ENCODE results near the gene UQCRHL. TPM values are rescaled to one million over a fixed set of nuclear protein-coding genes. Genes with fewer than 3 reads are reported as not detected.

Gene UQCRHL
- total and polyA plus RNA-seq, 2 experiments from 2014 or later, result 2.3 to 3.0 TPM

DNA sequence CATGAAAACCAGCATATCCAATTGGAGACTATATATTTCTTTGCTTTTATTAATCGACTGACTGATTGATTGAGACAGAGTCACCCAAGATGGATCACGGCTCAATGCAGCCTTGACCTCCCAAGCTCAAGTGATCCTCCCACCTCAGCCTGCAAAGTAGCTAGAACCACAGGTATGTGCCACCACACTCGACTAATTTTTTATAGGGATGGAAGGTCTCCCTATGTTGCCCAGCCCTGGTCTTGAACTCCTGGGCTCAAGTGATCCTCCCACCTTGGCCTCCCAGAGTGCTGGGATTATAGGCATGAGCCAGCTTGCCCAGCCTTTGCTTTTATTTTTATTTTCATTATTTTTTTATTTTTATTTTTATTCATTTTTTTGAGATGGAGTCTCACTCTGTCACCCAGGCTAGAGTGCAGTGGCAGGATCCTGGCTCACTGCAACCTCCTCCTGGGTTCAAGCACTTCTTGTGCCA, 45.4 kb upstream of the UQCRHL start (continued):
- TF ChIP-seq, protein P1, sequence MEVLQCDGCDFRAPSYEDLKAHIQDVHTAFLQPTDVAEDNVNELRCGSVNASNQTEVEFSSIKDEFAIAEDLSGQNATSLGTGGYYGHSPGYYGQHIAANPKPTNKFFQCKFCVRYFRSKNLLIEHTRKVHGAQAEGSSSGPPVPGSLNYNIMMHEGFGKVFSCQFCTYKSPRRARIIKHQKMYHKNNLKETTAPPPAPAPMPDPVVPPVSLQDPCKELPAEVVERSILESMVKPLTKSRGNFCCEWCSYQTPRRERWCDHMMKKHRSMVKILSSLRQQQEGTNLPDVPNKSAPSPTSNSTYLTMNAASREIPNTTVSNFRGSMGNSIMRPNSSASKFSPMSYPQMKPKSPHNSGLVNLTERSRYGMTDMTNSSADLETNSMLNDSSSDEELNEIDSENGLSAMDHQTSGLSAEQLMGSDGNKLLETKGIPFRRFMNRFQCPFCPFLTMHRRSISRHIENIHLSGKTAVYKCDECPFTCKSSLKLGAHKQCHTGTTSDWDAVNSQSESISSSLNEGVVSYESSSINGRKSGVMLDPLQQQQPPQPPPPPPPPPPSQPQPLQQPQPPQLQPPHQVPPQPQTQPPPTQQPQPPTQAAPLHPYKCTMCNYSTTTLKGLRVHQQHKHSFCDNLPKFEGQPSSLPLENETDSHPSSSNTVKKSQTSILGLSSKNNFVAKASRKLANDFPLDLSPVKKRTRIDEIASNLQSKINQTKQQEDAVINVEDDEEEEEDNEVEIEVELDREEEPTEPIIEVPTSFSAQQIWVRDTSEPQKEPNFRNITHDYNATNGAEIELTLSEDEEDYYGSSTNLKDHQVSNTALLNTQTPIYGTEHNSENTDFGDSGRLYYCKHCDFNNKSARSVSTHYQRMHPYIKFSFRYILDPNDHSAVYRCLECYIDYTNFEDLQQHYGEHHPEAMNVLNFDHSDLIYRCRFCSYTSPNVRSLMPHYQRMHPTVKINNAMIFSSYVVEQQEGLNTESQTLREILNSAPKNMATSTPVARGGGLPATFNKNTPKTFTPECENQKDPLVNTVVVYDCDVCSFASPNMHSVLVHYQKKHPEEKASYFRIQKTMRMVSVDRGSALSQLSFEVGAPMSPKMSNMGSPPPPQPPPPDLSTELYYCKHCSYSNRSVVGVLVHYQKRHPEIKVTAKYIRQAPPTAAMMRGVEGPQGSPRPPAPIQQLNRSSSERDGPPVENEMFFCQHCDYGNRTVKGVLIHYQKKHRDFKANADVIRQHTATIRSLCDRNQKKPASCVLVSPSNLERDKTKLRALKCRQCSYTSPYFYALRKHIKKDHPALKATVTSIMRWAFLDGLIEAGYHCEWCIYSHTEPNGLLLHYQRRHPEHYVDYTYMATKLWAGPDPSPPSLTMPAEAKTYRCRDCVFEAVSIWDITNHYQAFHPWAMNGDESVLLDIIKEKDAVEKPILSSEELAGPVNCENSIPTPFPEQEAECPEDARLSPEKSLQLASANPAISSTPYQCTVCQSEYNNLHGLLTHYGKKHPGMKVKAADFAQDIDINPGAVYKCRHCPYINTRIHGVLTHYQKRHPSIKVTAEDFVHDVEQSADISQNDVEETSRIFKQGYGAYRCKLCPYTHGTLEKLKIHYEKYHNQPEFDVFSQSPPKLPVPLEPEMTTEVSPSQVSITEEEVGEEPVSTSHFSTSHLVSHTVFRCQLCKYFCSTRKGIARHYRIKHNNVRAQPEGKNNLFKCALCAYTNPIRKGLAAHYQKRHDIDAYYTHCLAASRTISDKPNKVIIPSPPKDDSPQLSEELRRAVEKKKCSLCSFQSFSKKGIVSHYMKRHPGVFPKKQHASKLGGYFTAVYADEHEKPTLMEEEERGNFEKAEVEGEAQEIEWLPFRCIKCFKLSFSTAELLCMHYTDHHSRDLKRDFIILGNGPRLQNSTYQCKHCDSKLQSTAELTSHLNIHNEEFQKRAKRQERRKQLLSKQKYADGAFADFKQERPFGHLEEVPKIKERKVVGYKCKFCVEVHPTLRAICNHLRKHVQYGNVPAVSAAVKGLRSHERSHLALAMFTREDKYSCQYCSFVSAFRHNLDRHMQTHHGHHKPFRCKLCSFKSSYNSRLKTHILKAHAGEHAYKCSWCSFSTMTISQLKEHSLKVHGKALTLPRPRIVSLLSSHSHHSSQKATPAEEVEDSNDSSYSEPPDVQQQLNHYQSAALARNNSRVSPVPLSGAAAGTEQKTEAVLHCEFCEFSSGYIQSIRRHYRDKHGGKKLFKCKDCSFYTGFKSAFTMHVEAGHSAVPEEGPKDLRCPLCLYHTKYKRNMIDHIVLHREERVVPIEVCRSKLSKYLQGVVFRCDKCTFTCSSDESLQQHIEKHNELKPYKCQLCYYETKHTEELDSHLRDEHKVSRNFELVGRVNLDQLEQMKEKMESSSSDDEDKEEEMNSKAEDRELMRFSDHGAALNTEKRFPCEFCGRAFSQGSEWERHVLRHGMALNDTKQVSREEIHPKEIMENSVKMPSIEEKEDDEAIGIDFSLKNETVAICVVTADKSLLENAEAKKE (CRISPR knock-in tag; IDR thresholded peaks at IDR 0.05), result no peak
- no peak for TF ChIP-seq ZNF114 (CRISPR knock-in tag; IDR thresholded peaks at IDR 0.05)
- TF ChIP-seq, protein P2, sequence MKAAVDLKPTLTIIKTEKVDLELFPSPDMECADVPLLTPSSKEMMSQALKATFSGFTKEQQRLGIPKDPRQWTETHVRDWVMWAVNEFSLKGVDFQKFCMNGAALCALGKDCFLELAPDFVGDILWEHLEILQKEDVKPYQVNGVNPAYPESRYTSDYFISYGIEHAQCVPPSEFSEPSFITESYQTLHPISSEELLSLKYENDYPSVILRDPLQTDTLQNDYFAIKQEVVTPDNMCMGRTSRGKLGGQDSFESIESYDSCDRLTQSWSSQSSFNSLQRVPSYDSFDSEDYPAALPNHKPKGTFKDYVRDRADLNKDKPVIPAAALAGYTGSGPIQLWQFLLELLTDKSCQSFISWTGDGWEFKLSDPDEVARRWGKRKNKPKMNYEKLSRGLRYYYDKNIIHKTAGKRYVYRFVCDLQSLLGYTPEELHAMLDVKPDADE (IDR thresholded peaks at IDR 0.05), result no peak

DNA sequence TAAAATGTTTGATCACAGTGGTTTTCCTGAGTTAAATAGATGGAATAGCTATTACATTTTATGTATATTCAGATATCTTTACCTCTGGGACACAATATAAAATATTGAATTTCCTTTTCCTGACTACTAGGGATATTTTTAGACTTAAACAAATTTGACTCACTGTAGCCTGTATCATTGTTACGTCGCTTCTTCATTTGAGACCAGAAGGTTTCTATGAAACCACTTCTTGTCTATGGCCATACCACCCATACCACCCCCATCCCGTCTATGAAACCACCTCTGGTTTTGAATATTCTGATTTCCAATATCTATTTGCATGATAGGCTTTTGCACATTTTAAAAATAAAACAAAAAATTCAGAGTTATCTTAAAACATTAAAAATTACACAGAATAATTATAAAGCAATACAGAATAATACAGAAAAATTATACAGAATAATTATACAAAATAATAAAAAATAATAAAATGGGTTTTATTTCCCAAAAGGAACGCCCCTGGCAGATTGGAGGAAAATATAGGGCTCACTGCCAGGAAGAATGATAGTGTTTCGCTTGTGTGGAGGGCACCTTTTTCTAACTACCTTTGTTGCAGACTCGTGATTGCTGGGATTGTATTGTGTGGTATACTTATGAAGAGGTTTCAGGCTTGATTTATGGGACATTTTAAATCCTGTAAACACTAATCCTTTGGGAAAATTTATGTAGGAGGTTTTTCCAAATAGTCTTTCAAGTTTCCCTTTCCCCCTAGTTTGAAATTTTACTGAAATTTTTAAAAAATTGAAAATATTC, 44.8 kb upstream of the UQCRHL start:
- H3K4me2 ChIP-seq, result no peak overlapping the region
- H3K27me3 ChIP-seq (ENCODE audit: insufficient read depth), result peaks cover 6% of the 10 kb centered on the region
- H3K4me3 ChIP-seq, result no peak overlapping the region
- ATAC-seq (no peak), DNase-seq (ENCODE audit: low spot score) (no peak)
- H2AFZ ChIP-seq, result no peak overlapping the region
- Mint-ChIP-seq H3K4me1 (peaks cover 21% of the 10 kb centered on the region), H3K27me3 (ENCODE audit: insufficient read depth, low read depth, poor library complexity) (peaks cover 6% of the 10 kb centered on the region), H3K4me3 (no peak overlapping the region), H3K9me3 (no peaks in the 10 kb centered on the region; the same call in 2 of the 3 replicates), H3K27ac (no peak overlapping the region), H3K36me3 (ENCODE audit: low read depth) (no peaks in the 10 kb centered on the region)
- 0 out of 2 replicates have a peak, but pooled peaks cover 6% of the 10 kb centered on the region for H3F3A ChIP-seq (replicated peaks; ENCODE audit: low read depth)
- no peaks in the 10 kb centered on the region for H3K9me2 ChIP-seq (ENCODE audit: insufficient read depth)
- H4K20me1 ChIP-seq (replicated peaks; ENCODE audit: insufficient read depth), result no peaks in the 10 kb centered on the region; the same call in 1 of the 2 replicates
- H3K4me1 ChIP-seq (ENCODE audit: insufficient read depth), result peaks cover 20% of the 10 kb centered on the region
- H3K36me3 ChIP-seq (ENCODE audit: insufficient read depth), result no peaks in the 10 kb centered on the region
- H3K27ac ChIP-seq (ENCODE audit: low read depth), result no peak overlapping the region
- H3K79me2 ChIP-seq (replicated peaks; ENCODE audit: insufficient read depth), result peaks cover 87% of the 10 kb centered on the region
- TF ChIP-seq ZNF114 (CRISPR knock-in tag; IDR thresholded peaks at IDR 0.05) (no peak), ZNF331 (CRISPR knock-in tag; IDR thresholded peaks at IDR 0.05; ENCODE audit: low read depth) (no peak), POLR2AphosphoS5 (IDR thresholded peaks at IDR 0.05; ENCODE audit: low read depth) (no peak), STAT1 (IDR thresholded peaks at IDR 0.05; ENCODE audit: unreplicated experiment) (no peak), JUNB (IDR thresholded peaks at IDR 0.05; ENCODE audit: unreplicated experiment) (no peak)
- TF ChIP-seq, protein P3, sequence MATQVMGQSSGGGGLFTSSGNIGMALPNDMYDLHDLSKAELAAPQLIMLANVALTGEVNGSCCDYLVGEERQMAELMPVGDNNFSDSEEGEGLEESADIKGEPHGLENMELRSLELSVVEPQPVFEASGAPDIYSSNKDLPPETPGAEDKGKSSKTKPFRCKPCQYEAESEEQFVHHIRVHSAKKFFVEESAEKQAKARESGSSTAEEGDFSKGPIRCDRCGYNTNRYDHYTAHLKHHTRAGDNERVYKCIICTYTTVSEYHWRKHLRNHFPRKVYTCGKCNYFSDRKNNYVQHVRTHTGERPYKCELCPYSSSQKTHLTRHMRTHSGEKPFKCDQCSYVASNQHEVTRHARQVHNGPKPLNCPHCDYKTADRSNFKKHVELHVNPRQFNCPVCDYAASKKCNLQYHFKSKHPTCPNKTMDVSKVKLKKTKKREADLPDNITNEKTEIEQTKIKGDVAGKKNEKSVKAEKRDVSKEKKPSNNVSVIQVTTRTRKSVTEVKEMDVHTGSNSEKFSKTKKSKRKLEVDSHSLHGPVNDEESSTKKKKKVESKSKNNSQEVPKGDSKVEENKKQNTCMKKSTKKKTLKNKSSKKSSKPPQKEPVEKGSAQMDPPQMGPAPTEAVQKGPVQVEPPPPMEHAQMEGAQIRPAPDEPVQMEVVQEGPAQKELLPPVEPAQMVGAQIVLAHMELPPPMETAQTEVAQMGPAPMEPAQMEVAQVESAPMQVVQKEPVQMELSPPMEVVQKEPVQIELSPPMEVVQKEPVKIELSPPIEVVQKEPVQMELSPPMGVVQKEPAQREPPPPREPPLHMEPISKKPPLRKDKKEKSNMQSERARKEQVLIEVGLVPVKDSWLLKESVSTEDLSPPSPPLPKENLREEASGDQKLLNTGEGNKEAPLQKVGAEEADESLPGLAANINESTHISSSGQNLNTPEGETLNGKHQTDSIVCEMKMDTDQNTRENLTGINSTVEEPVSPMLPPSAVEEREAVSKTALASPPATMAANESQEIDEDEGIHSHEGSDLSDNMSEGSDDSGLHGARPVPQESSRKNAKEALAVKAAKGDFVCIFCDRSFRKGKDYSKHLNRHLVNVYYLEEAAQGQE (IDR thresholded peaks at IDR 0.05; ENCODE audit: unreplicated experiment), result no peak
- TF ChIP-seq, protein P2 (IDR thresholded peaks at IDR 0.05), result no peak
- TF ChIP-seq, protein P4, sequence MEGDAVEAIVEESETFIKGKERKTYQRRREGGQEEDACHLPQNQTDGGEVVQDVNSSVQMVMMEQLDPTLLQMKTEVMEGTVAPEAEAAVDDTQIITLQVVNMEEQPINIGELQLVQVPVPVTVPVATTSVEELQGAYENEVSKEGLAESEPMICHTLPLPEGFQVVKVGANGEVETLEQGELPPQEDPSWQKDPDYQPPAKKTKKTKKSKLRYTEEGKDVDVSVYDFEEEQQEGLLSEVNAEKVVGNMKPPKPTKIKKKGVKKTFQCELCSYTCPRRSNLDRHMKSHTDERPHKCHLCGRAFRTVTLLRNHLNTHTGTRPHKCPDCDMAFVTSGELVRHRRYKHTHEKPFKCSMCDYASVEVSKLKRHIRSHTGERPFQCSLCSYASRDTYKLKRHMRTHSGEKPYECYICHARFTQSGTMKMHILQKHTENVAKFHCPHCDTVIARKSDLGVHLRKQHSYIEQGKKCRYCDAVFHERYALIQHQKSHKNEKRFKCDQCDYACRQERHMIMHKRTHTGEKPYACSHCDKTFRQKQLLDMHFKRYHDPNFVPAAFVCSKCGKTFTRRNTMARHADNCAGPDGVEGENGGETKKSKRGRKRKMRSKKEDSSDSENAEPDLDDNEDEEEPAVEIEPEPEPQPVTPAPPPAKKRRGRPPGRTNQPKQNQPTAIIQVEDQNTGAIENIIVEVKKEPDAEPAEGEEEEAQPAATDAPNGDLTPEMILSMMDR (conservative IDR thresholded peaks at IDR 0.05; ENCODE audit: low read depth in 2 of 2), result no peak
